Loucy (cell line): Measurements from ENCODE around the gene CFAP119.

Experiments
- H2AFZ ChIP-seq: fragments of 200-600 bp; sonication (generic); 2 replicates; pipeline ENCODE4 v1.6.0; 2016; ENCODE audit warnings: antibody characterized with exemption, mild to moderate bottlenecking, low read length, moderate library complexity
- H3F3A ChIP-seq: fragments of 200-600 bp; 2 replicates; pipeline ENCODE4 v1.6.0; 2016; ENCODE audit warnings: antibody characterized with exemption, low read depth, mild to moderate bottlenecking
- H3K27me3 ChIP-seq: fragments of 200-600 bp; sonication (generic); 2 replicates; pipeline ENCODE4 v1.6.1; 2014; ENCODE audit warnings: low read length, mild to moderate bottlenecking; ENCODE audit not compliant: insufficient read depth, poor library complexity, severe bottlenecking
- H3K36me3 ChIP-seq: fragments of 200-600 bp; sonication (generic); 2 replicates; pipeline ENCODE4 v1.6.1; 2016; ENCODE audit warnings: low read length; ENCODE audit not compliant: insufficient read depth
- H3K4me1 ChIP-seq: fragments of 200-600 bp; sonication (generic); 2 replicates; pipeline ENCODE4 v1.5.1; 2014; ENCODE audit warnings: low read length, mild to moderate bottlenecking; ENCODE audit not compliant: insufficient read depth, poor library complexity, severe bottlenecking
- H3K4me2 ChIP-seq: fragments of 200-600 bp; sonication (generic); 2 replicates; pipeline ENCODE4 v1.6.0; 2014; ENCODE audit warnings: antibody characterized with exemption, low read length, low read depth, mild to moderate bottlenecking; ENCODE audit not compliant: poor library complexity, severe bottlenecking
- H3K4me3 ChIP-seq: fragments of 200-600 bp; sonication (generic); 2 replicates; pipeline ENCODE4 v1.5.1; 2014; ENCODE audit warnings: low read length, mild to moderate bottlenecking, mixed read lengths; ENCODE audit not compliant: poor library complexity, severe bottlenecking
- H3K79me2 ChIP-seq: fragments of 200-600 bp; sonication (generic); 2 replicates; pipeline ENCODE4 v1.6.1; 2014; ENCODE audit warnings: low read length; ENCODE audit not compliant: insufficient read depth
- H3K9ac ChIP-seq: fragments of 200-600 bp; sonication (generic); 2 replicates; pipeline ENCODE4 v1.6.0; 2014; ENCODE audit warnings: mild to moderate bottlenecking, low read depth, low read length, moderate library complexity; ENCODE audit not compliant: poor library complexity, severe bottlenecking
- H3K9me2 ChIP-seq: fragments of 200-600 bp; sonication (generic); replicated peaks from 2 replicates; pipeline ENCODE4 v1.6.1; 2016; ENCODE audit warnings: low read depth, low read length, mixed read lengths
- H3K9me3 ChIP-seq: fragments of 200-600 bp; sonication (generic); 2 replicates; pipeline ENCODE4 v1.6.1; 2014; ENCODE audit warnings: mild to moderate bottlenecking, antibody characterized with exemption, low read length, low read depth; ENCODE audit not compliant: insufficient read depth
- H4K20me1 ChIP-seq: fragments of 200-600 bp; sonication (generic); 2 replicates; pipeline ENCODE4 v1.6.0; 2014; ENCODE audit warnings: antibody characterized with exemption, low read length, mild to moderate bottlenecking; ENCODE audit not compliant: insufficient read depth, poor library complexity, severe bottlenecking
- EZH2phosphoT487 ChIP-seq: fragments of 200-600 bp; IDR thresholded peaks from 2 replicates; pipeline ENCODE4 v1.6.1; 2018; ENCODE audit warnings: antibody characterized with exemption, mild to moderate bottlenecking, moderate library complexity, borderline replicate concordance
- TF ChIP-seq, protein P1 (sequence below): fragments of 200-600 bp; sonication (generic); conservative IDR thresholded peaks from 2 replicates; pipeline ENCODE4 v1.5.1; 2014; ENCODE audit warnings: mild to moderate bottlenecking, antibody characterized with exemption, low read length

CFAP119 gene

DNA sequence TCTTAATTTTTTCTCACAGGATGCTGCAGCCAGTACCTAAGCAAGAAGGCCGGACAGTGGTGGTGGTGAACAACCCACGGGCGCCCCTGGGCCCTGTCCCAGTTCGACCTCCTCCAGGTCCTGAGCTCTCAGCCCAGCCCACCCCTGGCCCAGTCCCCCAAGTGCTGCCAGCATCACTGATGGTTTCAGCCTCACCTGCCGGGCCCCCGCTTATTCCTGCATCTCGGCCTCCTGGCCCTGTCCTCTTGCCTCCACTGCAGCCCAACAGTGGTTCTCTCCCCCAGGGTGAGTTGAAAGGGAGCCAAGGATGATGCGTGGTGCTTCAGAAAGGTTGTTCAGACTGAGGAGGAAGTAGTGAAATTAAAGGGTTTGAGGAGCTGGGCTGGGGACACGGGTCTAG, 41.2 kb downstream of the CFAP119 start:
- TF ChIP-seq, protein P1, sequence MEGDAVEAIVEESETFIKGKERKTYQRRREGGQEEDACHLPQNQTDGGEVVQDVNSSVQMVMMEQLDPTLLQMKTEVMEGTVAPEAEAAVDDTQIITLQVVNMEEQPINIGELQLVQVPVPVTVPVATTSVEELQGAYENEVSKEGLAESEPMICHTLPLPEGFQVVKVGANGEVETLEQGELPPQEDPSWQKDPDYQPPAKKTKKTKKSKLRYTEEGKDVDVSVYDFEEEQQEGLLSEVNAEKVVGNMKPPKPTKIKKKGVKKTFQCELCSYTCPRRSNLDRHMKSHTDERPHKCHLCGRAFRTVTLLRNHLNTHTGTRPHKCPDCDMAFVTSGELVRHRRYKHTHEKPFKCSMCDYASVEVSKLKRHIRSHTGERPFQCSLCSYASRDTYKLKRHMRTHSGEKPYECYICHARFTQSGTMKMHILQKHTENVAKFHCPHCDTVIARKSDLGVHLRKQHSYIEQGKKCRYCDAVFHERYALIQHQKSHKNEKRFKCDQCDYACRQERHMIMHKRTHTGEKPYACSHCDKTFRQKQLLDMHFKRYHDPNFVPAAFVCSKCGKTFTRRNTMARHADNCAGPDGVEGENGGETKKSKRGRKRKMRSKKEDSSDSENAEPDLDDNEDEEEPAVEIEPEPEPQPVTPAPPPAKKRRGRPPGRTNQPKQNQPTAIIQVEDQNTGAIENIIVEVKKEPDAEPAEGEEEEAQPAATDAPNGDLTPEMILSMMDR = no peak
- no peak for TF ChIP-seq EZH2phosphoT487
- Histone ChIP-seq H3K9me3 (no peaks in the 10 kb centered on the region), H3K9me2 (no peaks in the 10 kb centered on the region), H3K36me3 (peaks cover 94% of the 10 kb centered on the region), H3F3A (no peaks in the 10 kb centered on the region), H3K79me2 (peaks cover 25% of the 10 kb centered on the region; the same call in 1 of the 2 replicates), H3K4me1 (no peaks in the 10 kb centered on the region), H3K27me3 (no peaks in the 10 kb centered on the region), H4K20me1 (peaks cover 27% of the 10 kb centered on the region), H2AFZ (no peak overlapping the region), H3K4me3 (no peak overlapping the region), H3K4me2 (no peak overlapping the region), H3K9ac (no peak overlapping the region)

DNA sequence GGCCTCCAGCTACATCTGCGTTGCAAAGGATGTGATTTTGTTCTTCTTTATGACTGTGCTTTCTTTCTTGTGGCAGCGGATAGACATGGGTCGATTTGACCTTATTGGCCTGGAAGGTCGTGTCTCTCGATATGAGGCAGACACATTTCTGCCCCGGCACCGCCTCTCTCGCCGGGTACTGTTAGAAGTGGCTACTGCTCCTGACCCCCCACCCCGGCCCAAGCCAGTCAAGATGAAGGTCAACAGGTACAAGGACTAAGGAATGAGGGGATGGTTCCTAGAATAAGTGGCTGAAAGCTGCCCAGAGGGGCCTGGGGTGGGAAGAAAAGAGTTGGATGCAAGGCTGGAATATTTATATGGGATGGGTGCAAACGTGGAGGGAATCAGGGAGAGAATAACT, 41.8 kb downstream of the CFAP119 start:
- no peaks in the 10 kb centered on the region for H3K4me1 ChIP-seq
- peaks cover 29% of the 10 kb centered on the region for H4K20me1 ChIP-seq
- H3K4me2 ChIP-seq = no peak overlapping the region
- no peaks in the 10 kb centered on the region for H3K9me3 ChIP-seq
- TF ChIP-seq, protein P1 = no peak
- no peak for TF ChIP-seq EZH2phosphoT487
- no peak overlapping the region for H3K9ac ChIP-seq
- H3K36me3 ChIP-seq = peaks cover 94% of the 10 kb centered on the region
- no peaks in the 10 kb centered on the region for H3K27me3 ChIP-seq
- H2AFZ ChIP-seq = no peak overlapping the region
- peaks cover 25% of the 10 kb centered on the region; the same call in 1 of the 2 replicates for H3K79me2 ChIP-seq
- H3K9me2 ChIP-seq = no peaks in the 10 kb centered on the region
- no peak overlapping the region for H3K4me3 ChIP-seq
- H3F3A ChIP-seq = no peaks in the 10 kb centered on the region; the same call in 1 of the 2 replicates

DNA sequence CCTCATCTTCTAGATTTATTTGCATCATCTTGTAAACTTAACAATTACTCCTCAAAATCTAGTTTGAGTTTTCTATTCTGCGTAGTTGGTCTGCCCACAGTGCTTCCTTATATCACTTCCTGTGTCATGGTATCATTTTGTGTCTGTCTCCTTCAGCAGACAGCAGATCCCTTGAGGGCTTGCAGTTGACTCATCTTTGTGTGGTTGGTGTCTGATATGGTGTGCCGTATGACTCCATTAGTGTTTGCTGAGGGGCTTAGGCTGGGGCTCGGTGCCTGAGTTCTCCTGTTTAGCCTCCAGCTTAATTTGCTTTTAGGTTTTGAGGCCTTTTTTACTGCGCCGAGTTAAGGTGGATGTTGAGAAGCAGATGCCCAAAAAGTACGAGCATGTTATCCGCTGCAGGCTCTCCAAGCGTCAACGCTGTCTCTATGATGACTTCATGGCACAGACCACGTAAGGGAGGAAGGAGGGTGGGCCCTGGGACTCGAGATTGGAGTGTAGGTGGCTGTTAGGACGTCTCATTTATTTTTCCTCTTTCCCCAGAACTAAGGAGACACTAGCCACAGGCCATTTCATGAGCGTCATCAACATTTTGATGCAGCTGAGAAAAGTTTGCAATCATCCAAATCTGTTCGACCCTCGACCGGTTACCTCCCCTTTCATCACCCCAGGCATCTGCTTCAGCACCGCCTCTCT, 46.0 kb downstream of the CFAP119 start:
- Histone ChIP-seq H3K9me3 (no peaks in the 10 kb centered on the region), H3K4me2 (no peak overlapping the region), H3K4me3 (no peak overlapping the region), H3K9me2 (no peaks in the 10 kb centered on the region), H3K79me2 (peaks cover 32% of the 10 kb centered on the region), H3K27me3 (no peaks in the 10 kb centered on the region), H3K9ac (no peak overlapping the region), H3K36me3 (peaks cover 89% of the 10 kb centered on the region), H4K20me1 (peaks cover 24% of the 10 kb centered on the region), H3K4me1 (no peaks in the 10 kb centered on the region), H3F3A (no peaks in the 10 kb centered on the region; the same call in 1 of the 2 replicates), H2AFZ (no peak overlapping the region)
- TF ChIP-seq EZH2phosphoT487 = no peak
- TF ChIP-seq, protein P1 = no peak
